HUDEP-2 (cell line): ENCODE measurements around the gene NTF3.
"Not testable (repeated sequence)": the region's sequence is repeated elsewhere in the genome, so short reads cannot be mapped to it uniquely, and the experiment has no call there.

Experiments used
- DNase-seq, 76 experiments: peaks; one replicate each; lab custom pipeline; 2025; ENCODE audit not compliant: unreplicated experiment in 76 of 76; lab: John Stamatoyannopoulos, UW

Gene NTF3

GRCh38 chr12:5524769-5525436 is 93.0 kb downstream of the NTF3 start:
- no peak for DNase-seq

GRCh38 chr12:5525783-5526367 is 94.0 kb downstream of the NTF3 start:
- no peak for DNase-seq

GRCh38 chr12:5533368-5533767 is 101.5 kb downstream of the NTF3 start:
- no peak for DNase-seq

- no peak for DNase-seq
Measured at GRCh38 chr12:5534426-5535199, 102.7 kb downstream of the NTF3 start.

- DNase-seq, result no peak
Measured at GRCh38 chr12:5535541-5535940, 103.6 kb downstream of the NTF3 start.

GRCh38 chr12:5537026-5537615 is 105.2 kb downstream of the NTF3 start:
- not testable (repeated sequence) for DNase-seq

GRCh38 chr12:5537771-5538170 is 105.9 kb downstream of the NTF3 start:
- no peak for DNase-seq
